Heart left ventricle (tissue), 16 donors: Measurements from ENCODE around the gene CALCR. TPM values are rescaled to one million over a fixed set of nuclear protein-coding genes. Genes with fewer than 3 reads are reported as not detected.

ENCODE experiments used
- ATAC-seq, 4 donors: fragments of 200-7000 bp; cut with Tn5 transposase; one replicate each; pipeline ENCODE4 v1.9.1; 2020 to 2022; ENCODE audit warnings: moderate library complexity in 4 of 4, mild to moderate bottlenecking in 3 of 4, moderate number of reproducible peaks in 1 of 4
- DNase-seq, 5 donors: peaks; one replicate each; pipeline ENCODE4 v3.0.0-alpha.2; 2020
- H3K27ac ChIP-seq, 12 donors: fragments of 200-600 bp; sonication (generic) in 4 of 12; one replicate each; pipeline versions ENCODE4 v1.5.0 to v1.8.0; 2016 to 2022; ENCODE audit warnings: mild to moderate bottlenecking in 2 of 12
- H3K27me3 ChIP-seq, 9 donors: fragments of 200-600 bp; sonication (generic) in 2 of 9; one replicate each; pipeline versions ENCODE4 v1.5.1 to v1.8.0; 2016 to 2022; ENCODE audit warnings: mild to moderate bottlenecking in 3 of 9
- H3K36me3 ChIP-seq, 9 donors: fragments of 200-600 bp; sonication (generic) in 2 of 9; one replicate each; pipeline versions ENCODE4 v1.5.0 to v1.8.0; 2018 to 2022; ENCODE audit warnings: mild to moderate bottlenecking in 2 of 9
- H3K4me1 ChIP-seq, 12 donors: fragments of 200-600 bp; sonication (generic) in 4 of 12; one replicate each; pipeline versions ENCODE4 v1.5.0 to v1.8.0; 2016 to 2022; ENCODE audit warnings: mild to moderate bottlenecking in 3 of 12
- H3K4me3 ChIP-seq, 12 donors: fragments of 200-600 bp; sonication (generic) in 4 of 12; one replicate each; pipeline versions ENCODE4 v1.5.0 to v1.8.0; 2017 to 2022; ENCODE audit warnings: mild to moderate bottlenecking in 9 of 12, moderate library complexity in 4 of 12
- H3K9me3 ChIP-seq, 12 donors: fragments of 200-600 bp; sonication (generic) in 4 of 12; one replicate each; pipeline versions ENCODE4 v1.5.0 to v1.8.0; 2016 to 2022; ENCODE audit warnings: mild to moderate bottlenecking in 1 of 12
- CTCF ChIP-seq, 12 donors: fragments of 200-600 bp; sonication (generic) in 4 of 12; IDR thresholded peaks; one replicate each; pipeline versions ENCODE4 v1.5.0 to v1.8.0; 2018 to 2022; ENCODE audit warnings: antibody characterized with exemption in 12 of 12, mild to moderate bottlenecking in 5 of 12
- POLR2A ChIP-seq, 2 donors: fragments of 450-650 bp; IDR thresholded peaks; one replicate each; pipeline ENCODE4 v1.6.1; 2017; ENCODE audit warnings: antibody characterized with exemption in 2 of 2, mild to moderate bottlenecking in 2 of 2, moderate library complexity in 2 of 2
- WGBS, 4 donors: extraction: QIAGEN DNeasy Blood & Tissue Kit in 2 of 4; methylation state at CpG; one replicate each; pipeline versions ENCODE4 v1.1.5 to v1.1.7; 2013 to 2018; 5-methylcytosine and 5-hydroxymethylcytosine counted together
- intact Hi-C, 10 donors: fragments of 100-400 bp; cut with DNase I; formaldehyde crosslinking; loops; one replicate each; pipeline versions ENCODE4 v1.11.1 to v1.14.2; 2022
- polyA plus RNA-seq, 2 donors: library from polyadenylated mRNA; stranded (reverse); fragments of 200-250 nt; gene quantifications; one replicate each; pipeline ENCODE4 v1.2.3, GENCODE V29; 2013
- total RNA-seq, 9 donors: library from RNA; depleted of rRNA in 2 of 9; stranded (reverse); fragments of >200 nt in 2 of 9; fragmentation: NEBNext Ultra II Directional in 3 of 9; extraction: Animal tissue kit (Norgen Biotek cat#: 25700) in 3 of 9; gene quantifications; one replicate each; pipeline versions ENCODE4 v1.1.0 to v1.2.4, GENCODE V29; 2016 to 2023
- donor health status: ischemic (EF 13 %, LVEDD 7.1; RV severe dilation, severe dysfunction).
- donor health status: healthy with polysubstance abuse.
- donor health status: DM: no; HTN: yes; CAD: no.
- donor health status: DM: no; HTN: no; CAD: no.
- donor health status: ischemic (EF 25% LVEDD 6.9; RV normal size, moderate dysfunction).
- donor health status: ischemic (EF 25% LVEDD 5.7; RV mildly dilated, moderate dysfunction).
- donor health status: healthy.
- donor health status: DM: yes; HTN: yes; CAD: no.
- donor health status: ischemic (EF 35%, LVEDD 5.7; RV mildly dilated, moderate dysfunction).
- donor health status: nonischemic (EF 11% LVEDD 7.7; RV severe dilation, severe dysfunction).
- donor health status: DM: yes; HTN: yes; CAD: no.
- donor health status: PGD.
- donor health status: ischemic (EF 29% LVEDD 5.4; RV normal size, mild dysfunction).
- donor health status: nonischemic (EF 23%, LVEDD 6.1; RV moderate dilation, normal function).

The CALCR gene
- total and polyA plus RNA-seq, 11 donors: 0.17 to 0.18 TPM; not detected in 9

GRCh38 chr7:93432130-93432529 lies 142.4 kb downstream of the CALCR start:
- Histone ChIP-seq H3K4me3 (no peak overlapping the region), H3K36me3 (no peaks in the 10 kb centered on the region), H3K9me3 (no peaks in the 10 kb centered on the region), H3K27ac (no peak overlapping the region), H3K4me1 (no peaks in the 10 kb centered on the region), H3K27me3 (no peaks in the 10 kb centered on the region)
- intact Hi-C loops: no loop called here
- TF ChIP-seq CTCF (IDR thresholded peaks at IDR 0.05): no peak
- no peak for TF ChIP-seq POLR2A (IDR thresholded peaks at IDR 0.05)
- no peak for ATAC-seq
- DNase-seq: no peak
- WGBS, 4 donors: 78 to 83% (median 80%) methylated on average over 2 of the region's 2 CpGs

- no peaks in the 10 kb centered on the region for H3K4me1 ChIP-seq
- no peaks in the 10 kb centered on the region for H3K9me3 ChIP-seq
- WGBS, 4 donors: 79 to 82% (median 81%) methylated on average over 8 of the region's 8 CpGs
- intact Hi-C loops: loop anchor here in 1 of 10 donors (2.0 kb wide), 1 partner anchor 42 kb away; no protein-coding TSS in a partner anchor
- H3K27ac ChIP-seq: no peak overlapping the region
- ATAC-seq (no peak), DNase-seq (no peak)
- H3K4me3 ChIP-seq: no peak overlapping the region
- H3K27me3 ChIP-seq: no peaks in the 10 kb centered on the region
- no peaks in the 10 kb centered on the region for H3K36me3 ChIP-seq
- TF ChIP-seq POLR2A (IDR thresholded peaks at IDR 0.05) (no peak), CTCF (IDR thresholded peaks at IDR 0.05) (no peak)
These were observed 143.5 kb downstream of the CALCR start for GRCh38 chr7:93430917-93431588.

GRCh38 chr7:93429563-93429962 lies 145.0 kb downstream of the CALCR start:
- intact Hi-C loops: no loop called here

GRCh38 chr7:93427107-93427506 lies 147.4 kb downstream of the CALCR start:
- H3K4me3 ChIP-seq: no peak overlapping the region
- no peaks in the 10 kb centered on the region for H3K36me3 ChIP-seq
- intact Hi-C loops: no loop called here
- peaks cover 0 to 3% (median 0%) of the 10 kb centered on the region in 9 donors for H3K27me3 ChIP-seq
- no peak for TF ChIP-seq CTCF (IDR thresholded peaks at IDR 0.05)
- TF ChIP-seq POLR2A (IDR thresholded peaks at IDR 0.05): no peak
- no peak for ATAC-seq
- H3K27ac ChIP-seq: no peak overlapping the region
- no peaks in the 10 kb centered on the region for H3K4me1 ChIP-seq
- DNase-seq: no peak
- 64 to 77% (median 72%) methylated on average over 2 of the region's 2 CpGs for WGBS, 4 donors
- H3K9me3 ChIP-seq: no peaks in the 10 kb centered on the region

More at GRCh38 chr7:93429563-93429962, 145.0 kb downstream of the CALCR start:
- no peak for DNase-seq
- Histone ChIP-seq H3K36me3 (no peaks in the 10 kb centered on the region), H3K9me3 (no peaks in the 10 kb centered on the region), H3K27ac (no peak overlapping the region), H3K27me3 (no peaks in the 10 kb centered on the region), H3K4me1 (no peaks in the 10 kb centered on the region), H3K4me3 (no peak overlapping the region)
- TF ChIP-seq CTCF (IDR thresholded peaks at IDR 0.05): no peak
- no peak for TF ChIP-seq POLR2A (IDR thresholded peaks at IDR 0.05)
- ATAC-seq: no peak
- WGBS, 4 donors: 83 to 84% (median 84%) methylated on average over 3 of the region's 3 CpGs
